ENCODE measurements around the gene AMN1.

The AMN1 gene

GRCh38 chr12:31626270-31626995, 102.4 kb downstream of the AMN1 start:
- Mint-ChIP-seq H3K27me3 (peaks cover 7 to 24% of the 10 kb centered on the region in 2 donors), H3K36me3 (ENCODE audit: insufficient read depth) (no peaks in the 10 kb centered on the region), H3K4me1 (ENCODE audit: low read depth in 2 of 2) (peaks cover 0 to 4% of the 10 kb centered on the region in 2 donors), H3K9me3 (no peaks in the 10 kb centered on the region), H3K4me3 (no peak overlapping the region), H3K27ac (no peak overlapping the region)
- ATAC-seq (replicated peaks), result no peak
- no peak for DNase-seq

- no peak for ATAC-seq (replicated peaks)
- Mint-ChIP-seq H3K4me1 (ENCODE audit: low read depth in 2 of 2) (peaks cover 0 to 4% of the 10 kb centered on the region in 2 donors), H3K4me3 (no peak overlapping the region), H3K27me3 (peaks cover 11 to 19% of the 10 kb centered on the region in 2 donors), H3K36me3 (ENCODE audit: insufficient read depth) (no peaks in the 10 kb centered on the region), H3K9me3 (no peaks in the 10 kb centered on the region), H3K27ac (no peak overlapping the region)
- no peak for DNase-seq
Observed at GRCh38 chr12:31622038-31622437, 106.8 kb downstream of the AMN1 start.

Data from effector memory CD8-positive, alpha-beta T cell (primary cell).